Mammary microvascular endothelial cell (primary cell): Measurements from ENCODE around the gene TMEM17. TPM values are rescaled to one million over a fixed set of nuclear protein-coding genes. Genes with fewer than 3 reads are reported as not detected.

Source experiments
- total RNA-seq: library from RNA; depleted of rRNA; stranded (reverse); fragments of >200 nt; gene quantifications from 2 replicates; pipeline ENCODE4 v1.2.3, GENCODE V29; 2015

The TMEM17 gene, protein sequence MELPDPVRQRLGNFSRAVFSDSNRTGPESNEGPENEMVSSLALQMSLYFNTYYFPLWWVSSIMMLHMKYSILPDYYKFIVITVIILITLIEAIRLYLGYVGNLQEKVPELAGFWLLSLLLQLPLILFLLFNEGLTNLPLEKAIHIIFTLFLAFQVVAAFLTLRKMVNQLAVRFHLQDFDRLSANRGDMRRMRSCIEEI
- total RNA-seq, result 1.4 and 2.0 TPM in 2 replicates

GRCh38 chr2:62505750-62506420 is at the start of gene TMEM17:
TMEM17 (minus strand) TSS chr2:62506195; CDS start chr2:62506129, 66 bp downstream.

Other genes with a start within 250 kb of the TMEM17 start
- 17.4 and 17.6 TPM in 2 replicates for gene EHBP1, start 199.5 kb upstream of the TMEM17 start, total RNA-seq